A549 (cell line): Measurements from ENCODE around the gene CLCNKA.

Source experiments
- CTCF ChIP-seq: fragments of >200 bp; sonication (Bioruptor Twin); formaldehyde crosslinking; IDR thresholded peaks from 3 replicates; pipeline ENCODE4 v1.5.1; 2016
- ESRRA ChIP-seq: fragments of 150-350 bp; IDR thresholded peaks from 2 replicates; pipeline ENCODE4 v1.6.1; 2014; ENCODE audit warnings: mild to moderate bottlenecking, low read length, borderline replicate concordance
- KDM1A ChIP-seq: fragments of 200-600 bp; sonication (generic); IDR thresholded peaks from 2 replicates; pipeline ENCODE4 v1.6.1; 2016; ENCODE audit warnings: low read depth, mild to moderate bottlenecking
- PBX3 ChIP-seq: IDR thresholded peaks from 2 replicates; pipeline ENCODE4 v1.6.1; 2012

- no peak for TF ChIP-seq PBX3
- TF ChIP-seq CTCF = no peak
- TF ChIP-seq KDM1A = no peak
- TF ChIP-seq ESRRA = no peak
Measured at GRCh38 chr1:16077406-16078245, 55.8 kb downstream of the CLCNKA start.
